Measurements from ENCODE around the gene CMSS1. TPM values are rescaled to one million over a fixed set of nuclear protein-coding genes. Genes with fewer than 3 reads are reported as not detected.
"Not testable (repeated sequence)": the region's sequence is repeated elsewhere in the genome, so short reads cannot be mapped to it uniquely, and the experiment has no call there.

The CMSS1 gene
- total RNA-seq, 1 donor from 2014 or later, result 17.3 TPM

GRCh38 chr3:100090669-100091005, 273.0 kb downstream of the CMSS1 start:
- intact Hi-C loops (cut with DNase I), result no loop called here
- no peak for DNase-seq
- Histone ChIP-seq H3K4me1 (peaks cover 4% of the 10 kb centered on the region), H3K27me3 (ENCODE audit: low read depth) (no peaks in the 10 kb centered on the region), H3K27ac (no peak overlapping the region), H3K4me3 (no peak overlapping the region), H3K9me3 (no peaks in the 10 kb centered on the region), H3K36me3 (no peaks in the 10 kb centered on the region)
- no peak for TF ChIP-seq CTCF (IDR thresholded peaks at IDR 0.05)
- ATAC-seq, result peak in 1 of 2 donors; percentile 9

- no peaks in the 10 kb centered on the region for H3K9me3 ChIP-seq
- ATAC-seq (no peak), DNase-seq (no peak)
- H3K4me1 ChIP-seq, result peaks cover 21% of the 10 kb centered on the region
- no peak overlapping the region for H3K27ac ChIP-seq
- H3K4me3 ChIP-seq, result no peak overlapping the region
- TF ChIP-seq CTCF (IDR thresholded peaks at IDR 0.05), result no peak
- no peaks in the 10 kb centered on the region for H3K36me3 ChIP-seq
- no peaks in the 10 kb centered on the region for H3K27me3 ChIP-seq (ENCODE audit: low read depth)
- intact Hi-C loops (cut with DNase I), result no loop called here
Measured at GRCh38 chr3:100093831-100094230, 276.2 kb downstream of the CMSS1 start.

- H3K9me3 ChIP-seq; ATAC-seq; DNase-seq; H3K4me3 ChIP-seq; H3K27ac ChIP-seq; intact Hi-C loops (cut with DNase I); H3K27me3 ChIP-seq (ENCODE audit: low read depth); H3K36me3 ChIP-seq: not testable (repeated sequence)
- peaks cover 23% of the 10 kb centered on the region for H3K4me1 ChIP-seq
Measured at GRCh38 chr3:100096286-100096685, 278.6 kb downstream of the CMSS1 start.

- ATAC-seq, result no peak
- no peak for DNase-seq
- H3K27me3 ChIP-seq (ENCODE audit: low read depth), result no peaks in the 10 kb centered on the region
- peaks cover 23% of the 10 kb centered on the region for H3K4me1 ChIP-seq
- no peak for TF ChIP-seq CTCF (IDR thresholded peaks at IDR 0.05)
- H3K36me3 ChIP-seq, result no peaks in the 10 kb centered on the region
- no peak overlapping the region for H3K4me3 ChIP-seq
- H3K9me3 ChIP-seq, result no peaks in the 10 kb centered on the region
- intact Hi-C loops (cut with DNase I), result no loop called here
- H3K27ac ChIP-seq, result peak overlapping the region; percentile 49
Measured at GRCh38 chr3:100096866-100097265, 279.2 kb downstream of the CMSS1 start.

- DNase-seq (no peak), ATAC-seq (peak; percentile 69 to 80)
Measured at GRCh38 chr3:100097919-100098783, 280.5 kb downstream of the CMSS1 start.

More at GRCh38 chr3:100097919-100098783, 280.5 kb downstream of the CMSS1 start:
- H3K4me3 ChIP-seq, result no peak overlapping the region
- H3K4me1 ChIP-seq, result peaks cover 23% of the 10 kb centered on the region
- no peaks in the 10 kb centered on the region for H3K9me3 ChIP-seq
- peak overlapping the region; percentile 57 for H3K27ac ChIP-seq
- intact Hi-C loops (cut with DNase I), result no loop called here
- no peaks in the 10 kb centered on the region for H3K27me3 ChIP-seq (ENCODE audit: low read depth)
- H3K36me3 ChIP-seq, result no peaks in the 10 kb centered on the region
- TF ChIP-seq CTCF (IDR thresholded peaks at IDR 0.05), result no peak

Data from lower lobe of right lung (tissue), 2 donors.